Suprapubic skin (tissue), 4 donors: ENCODE data around the gene NBAS. TPM values are rescaled to one million over a fixed set of nuclear protein-coding genes. Genes with fewer than 3 reads are reported as not detected.

Experiments used
- DNase-seq, 2 donors: peaks; one replicate each; pipeline ENCODE4 v3.0.0-alpha.2; 2019; ENCODE audit warnings: low spot score in 2 of 2
- H3K27ac ChIP-seq: fragments of 200-600 bp; sonication (generic); one replicate; pipeline ENCODE4 v1.5.1; 2019
- H3K27me3 ChIP-seq: fragments of 200-600 bp; sonication (generic); one replicate; pipeline ENCODE4 v1.5.1; 2019
- H3K36me3 ChIP-seq: fragments of 200-600 bp; sonication (generic); one replicate; pipeline ENCODE4 v1.5.1; 2019
- H3K4me1 ChIP-seq: fragments of 200-600 bp; sonication (generic); one replicate; pipeline ENCODE4 v1.5.1; 2019
- H3K4me3 ChIP-seq: fragments of 200-600 bp; sonication (generic); one replicate; pipeline ENCODE4 v1.5.1; 2019; ENCODE audit warnings: mild to moderate bottlenecking
- H3K9me3 ChIP-seq: fragments of 200-600 bp; sonication (generic); one replicate; pipeline ENCODE4 v1.5.1; 2019
- CTCF ChIP-seq, 2 donors: fragments of 200-600 bp in 1 of 2; fragments of 450-650 bp in 1 of 2; sonication (generic) in 1 of 2; IDR thresholded peaks; one replicate each; pipeline ENCODE4 v1.5.1; 2016 to 2019; ENCODE audit warnings: antibody characterized with exemption in 2 of 2, mild to moderate bottlenecking in 1 of 2, moderate library complexity in 1 of 2
- EP300 ChIP-seq: sonication (generic); formaldehyde crosslinking; IDR thresholded peaks from one replicate; pipeline ENCODE4 v1.6.1; 2017; ENCODE audit warnings: antibody characterized with exemption
- POLR2A ChIP-seq, 2 donors: fragments of 450-650 bp; IDR thresholded peaks; one replicate each; pipeline ENCODE4 v1.6.1; 2017; ENCODE audit warnings: antibody characterized with exemption in 2 of 2, mild to moderate bottlenecking in 2 of 2, moderate library complexity in 2 of 2
- POLR2AphosphoS5 ChIP-seq, 3 donors: sonication (generic); formaldehyde crosslinking; IDR thresholded peaks; one replicate each; pipeline ENCODE4 v1.6.1; 2017; ENCODE audit warnings: antibody characterized with exemption in 3 of 3
- WGBS: methylation state at CpG from one replicate; pipeline ENCODE4 v1.1.5; 2018; 5-methylcytosine and 5-hydroxymethylcytosine counted together
- total RNA-seq, 4 donors: library from RNA; depleted of rRNA; stranded (reverse); fragments of >200 nt; gene quantifications; one replicate each; pipeline ENCODE4 v1.1.0, GENCODE V29; 2016

The NBAS gene
- total RNA-seq, 4 donors from 2014 or later = 44.4 to 48.4 (median 45.6) TPM

GRCh38 chr2:15306706-15307105, 254.4 kb downstream of the NBAS start:
- H3K4me3 ChIP-seq = no peak overlapping the region
- no peaks in the 10 kb centered on the region for H3K27me3 ChIP-seq
- WGBS = 83% methylated on average over 3 of the region's 3 CpGs
- H3K9me3 ChIP-seq = no peaks in the 10 kb centered on the region
- DNase-seq = no peak
- H3K4me1 ChIP-seq = no peaks in the 10 kb centered on the region
- no peak for TF ChIP-seq EP300
- TF ChIP-seq POLR2AphosphoS5 (IDR thresholded peaks at IDR 0.05) = no peak
- no peak for TF ChIP-seq CTCF (IDR thresholded peaks at IDR 0.05)
- TF ChIP-seq POLR2A (IDR thresholded peaks at IDR 0.05) = no peak
- H3K27ac ChIP-seq = no peak overlapping the region
- peaks cover 37% of the 10 kb centered on the region for H3K36me3 ChIP-seq

- TF ChIP-seq EP300 = no peak
- no peak for TF ChIP-seq POLR2AphosphoS5 (IDR thresholded peaks at IDR 0.05)
- TF ChIP-seq POLR2A (IDR thresholded peaks at IDR 0.05) = no peak
- TF ChIP-seq CTCF (IDR thresholded peaks at IDR 0.05) = no peak
- Histone ChIP-seq H3K4me1 (no peaks in the 10 kb centered on the region), H3K27ac (no peak overlapping the region), H3K27me3 (no peaks in the 10 kb centered on the region), H3K4me3 (no peak overlapping the region), H3K36me3 (peaks cover 40% of the 10 kb centered on the region), H3K9me3 (no peaks in the 10 kb centered on the region)
- 81% methylated on average over 2 of the region's 2 CpGs for WGBS
- DNase-seq = no peak
Measured at GRCh38 chr2:15303874-15304273, 257.3 kb downstream of the NBAS start.

GRCh38 chr2:15302154-15302553, 259.0 kb downstream of the NBAS start:
- Histone ChIP-seq H3K4me3 (no peak overlapping the region), H3K36me3 (peaks cover 42% of the 10 kb centered on the region), H3K9me3 (no peaks in the 10 kb centered on the region), H3K27ac (no peak overlapping the region), H3K4me1 (no peaks in the 10 kb centered on the region), H3K27me3 (no peaks in the 10 kb centered on the region)
- no peak for DNase-seq
- TF ChIP-seq POLR2A (IDR thresholded peaks at IDR 0.05) (no peak), CTCF (IDR thresholded peaks at IDR 0.05) (no peak), EP300 (no peak), POLR2AphosphoS5 (IDR thresholded peaks at IDR 0.05) (no peak)
- WGBS = 71% methylated on average over 3 of the region's 3 CpGs

- Histone ChIP-seq H3K27me3 (no peaks in the 10 kb centered on the region), H3K9me3 (no peaks in the 10 kb centered on the region), H3K36me3 (peaks cover 45% of the 10 kb centered on the region), H3K4me3 (no peak overlapping the region), H3K4me1 (no peaks in the 10 kb centered on the region), H3K27ac (no peak overlapping the region)
- DNase-seq = no peak
- no peak for TF ChIP-seq CTCF (IDR thresholded peaks at IDR 0.05)
- TF ChIP-seq EP300 = no peak
- 76% methylated on average over 11 of the region's 11 CpGs for WGBS
Measured at GRCh38 chr2:15300624-15301573, 260.2 kb downstream of the NBAS start.

GRCh38 chr2:15299904-15300520, 261.1 kb downstream of the NBAS start:
- H3K4me3 ChIP-seq = no peak overlapping the region
- 88% methylated on average over 4 of the region's 4 CpGs for WGBS

More at GRCh38 chr2:15299904-15300520, 261.1 kb downstream of the NBAS start:
- Histone ChIP-seq H3K9me3 (no peaks in the 10 kb centered on the region), H3K27me3 (no peaks in the 10 kb centered on the region), H3K27ac (no peak overlapping the region), H3K4me1 (no peaks in the 10 kb centered on the region), H3K36me3 (peaks cover 36% of the 10 kb centered on the region)
- TF ChIP-seq EP300 = no peak
- TF ChIP-seq POLR2AphosphoS5 (IDR thresholded peaks at IDR 0.05) = no peak
- TF ChIP-seq POLR2A (IDR thresholded peaks at IDR 0.05) = no peak
- TF ChIP-seq CTCF (IDR thresholded peaks at IDR 0.05) = no peak
- no peak for DNase-seq
